WTC11 (cell line): ENCODE measurements around the gene PLPP3.

Source experiments
- GABPB1 ChIP-seq: sonication (generic); formaldehyde crosslinking; IDR thresholded peaks from 2 replicates; pipeline ENCODE4 v1.8.1; 2023; ENCODE audit warnings: mild to moderate bottlenecking, missing genetic modification reagents
- NR3C1 ChIP-seq: sonication (generic); formaldehyde crosslinking; conservative IDR thresholded peaks from 2 replicates; pipeline ENCODE4 v1.8.1; 2023; ENCODE audit warnings: low read depth, mild to moderate bottlenecking, missing genetic modification reagents
- TF ChIP-seq, protein P1 (sequence below): fragments of 200-600 bp; IDR thresholded peaks from 2 replicates; pipeline ENCODE4 v1.8.0; 2022; ENCODE audit warnings: antibody characterized with exemption
- TF ChIP-seq, protein P2 (sequence below): sonication (generic); formaldehyde crosslinking; IDR thresholded peaks from 2 replicates; pipeline ENCODE4 v1.8.1; 2023; ENCODE audit warnings: mild to moderate bottlenecking, moderate library complexity, missing genetic modification reagents
- TF ChIP-seq, protein P3 (sequence below): fragments of 250-450 bp; sonication (Bioruptor Pico); IDR thresholded peaks from 2 replicates; pipeline ENCODE4 v2.1.2; 2022; ENCODE audit warnings: mild to moderate bottlenecking, moderate library complexity

GRCh38 chr1:56481140-56481694 lies 98.1 kb downstream of the PLPP3 start:
- TF ChIP-seq GABPB1 (CRISPR knock-in tag) (no peak), NR3C1 (no peak)
- TF ChIP-seq, protein P1, sequence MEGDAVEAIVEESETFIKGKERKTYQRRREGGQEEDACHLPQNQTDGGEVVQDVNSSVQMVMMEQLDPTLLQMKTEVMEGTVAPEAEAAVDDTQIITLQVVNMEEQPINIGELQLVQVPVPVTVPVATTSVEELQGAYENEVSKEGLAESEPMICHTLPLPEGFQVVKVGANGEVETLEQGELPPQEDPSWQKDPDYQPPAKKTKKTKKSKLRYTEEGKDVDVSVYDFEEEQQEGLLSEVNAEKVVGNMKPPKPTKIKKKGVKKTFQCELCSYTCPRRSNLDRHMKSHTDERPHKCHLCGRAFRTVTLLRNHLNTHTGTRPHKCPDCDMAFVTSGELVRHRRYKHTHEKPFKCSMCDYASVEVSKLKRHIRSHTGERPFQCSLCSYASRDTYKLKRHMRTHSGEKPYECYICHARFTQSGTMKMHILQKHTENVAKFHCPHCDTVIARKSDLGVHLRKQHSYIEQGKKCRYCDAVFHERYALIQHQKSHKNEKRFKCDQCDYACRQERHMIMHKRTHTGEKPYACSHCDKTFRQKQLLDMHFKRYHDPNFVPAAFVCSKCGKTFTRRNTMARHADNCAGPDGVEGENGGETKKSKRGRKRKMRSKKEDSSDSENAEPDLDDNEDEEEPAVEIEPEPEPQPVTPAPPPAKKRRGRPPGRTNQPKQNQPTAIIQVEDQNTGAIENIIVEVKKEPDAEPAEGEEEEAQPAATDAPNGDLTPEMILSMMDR, result no peak
- TF ChIP-seq, protein P2, sequence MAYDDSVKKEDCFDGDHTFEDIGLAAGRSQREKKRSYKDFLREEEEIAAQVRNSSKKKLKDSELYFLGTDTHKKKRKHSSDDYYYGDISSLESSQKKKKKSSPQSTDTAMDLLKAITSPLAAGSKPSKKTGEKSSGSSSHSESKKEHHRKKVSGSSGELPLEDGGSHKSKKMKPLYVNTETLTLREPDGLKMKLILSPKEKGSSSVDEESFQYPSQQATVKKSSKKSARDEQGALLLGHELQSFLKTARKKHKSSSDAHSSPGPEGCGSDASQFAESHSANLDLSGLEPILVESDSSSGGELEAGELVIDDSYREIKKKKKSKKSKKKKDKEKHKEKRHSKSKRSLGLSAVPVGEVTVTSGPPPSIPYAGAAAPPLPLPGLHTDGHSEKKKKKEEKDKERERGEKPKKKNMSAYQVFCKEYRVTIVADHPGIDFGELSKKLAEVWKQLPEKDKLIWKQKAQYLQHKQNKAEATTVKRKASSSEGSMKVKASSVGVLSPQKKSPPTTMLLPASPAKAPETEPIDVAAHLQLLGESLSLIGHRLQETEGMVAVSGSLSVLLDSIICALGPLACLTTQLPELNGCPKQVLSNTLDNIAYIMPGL, result no peak
- TF ChIP-seq, protein P3, sequence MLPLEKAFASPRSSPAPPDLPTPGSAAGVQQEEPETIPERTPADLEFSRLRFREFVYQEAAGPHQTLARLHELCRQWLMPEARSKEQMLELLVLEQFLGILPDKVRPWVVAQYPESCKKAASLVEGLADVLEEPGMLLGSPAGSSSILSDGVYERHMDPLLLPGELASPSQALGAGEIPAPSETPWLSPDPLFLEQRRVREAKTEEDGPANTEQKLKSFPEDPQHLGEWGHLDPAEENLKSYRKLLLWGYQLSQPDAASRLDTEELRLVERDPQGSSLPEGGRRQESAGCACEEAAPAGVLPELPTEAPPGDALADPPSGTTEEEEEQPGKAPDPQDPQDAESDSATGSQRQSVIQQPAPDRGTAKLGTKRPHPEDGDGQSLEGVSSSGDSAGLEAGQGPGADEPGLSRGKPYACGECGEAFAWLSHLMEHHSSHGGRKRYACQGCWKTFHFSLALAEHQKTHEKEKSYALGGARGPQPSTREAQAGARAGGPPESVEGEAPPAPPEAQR (CRISPR knock-in tag), result no peak
